HepG2 (cell line): ENCODE results near the gene PRR22. TPM values are rescaled to one million over a fixed set of nuclear protein-coding genes. Genes with fewer than 3 reads are reported as not detected.

Experiments used
- ATF7-NPFF ChIP-seq: sonication (generic); formaldehyde crosslinking; IDR thresholded peaks from 2 replicates; pipeline ENCODE4 v1.8.1; 2023; ENCODE audit warnings: mild to moderate bottlenecking, low read depth, missing genetic modification reagents, moderate library complexity
- IRX3 ChIP-seq: sonication (generic); formaldehyde crosslinking; IDR thresholded peaks from 2 replicates; pipeline ENCODE4 v1.8.1; 2023; ENCODE audit warnings: mild to moderate bottlenecking, low read depth, missing genetic modification reagents, borderline replicate concordance
- NFKB2 ChIP-seq: sonication (generic); formaldehyde crosslinking; IDR thresholded peaks from 2 replicates; pipeline ENCODE4 v1.4.0; 2020; ENCODE audit warnings: missing genetic modification reagents, borderline replicate concordance
- PCBP2 ChIP-seq: fragments of 200-400 bp; formaldehyde crosslinking; optimal IDR thresholded peaks from 2 replicates; pipeline ENCODE3; 2018; ENCODE audit warnings: low read length, low read depth; ENCODE audit not compliant: poor library complexity, severe bottlenecking
- SKIL ChIP-seq: sonication (generic); formaldehyde crosslinking; IDR thresholded peaks from 2 replicates; pipeline ENCODE4 v1.8.0; 2022; ENCODE audit warnings: missing genetic modification reagents, mild to moderate bottlenecking, moderate library complexity, borderline replicate concordance
- TFDP1 ChIP-seq: IDR thresholded peaks from 2 replicates; pipeline ENCODE4 v1.6.1; 2016; ENCODE audit warnings: missing compliant biosample characterization, missing genetic modification reagents, borderline replicate concordance
- ZBTB33 ChIP-seq: sonication (generic); formaldehyde crosslinking; IDR thresholded peaks from 2 replicates; pipeline ENCODE4 v1.4.0; 2020; ENCODE audit warnings: missing genetic modification reagents
- ZNF138 ChIP-seq: sonication (generic); formaldehyde crosslinking; IDR thresholded peaks from 2 replicates; pipeline ENCODE4 v1.5.0; 2020; ENCODE audit warnings: mild to moderate bottlenecking, low read depth, missing genetic modification reagents
- ZNF788 ChIP-seq: sonication (generic); formaldehyde crosslinking; IDR thresholded peaks from 2 replicates; pipeline ENCODE4 v1.5.0; 2020; ENCODE audit warnings: mild to moderate bottlenecking, missing genetic modification reagents, borderline replicate concordance
- ZSCAN31 ChIP-seq: sonication (generic); formaldehyde crosslinking; IDR thresholded peaks from 2 replicates; pipeline ENCODE4 v1.5.0; 2020; ENCODE audit warnings: low read depth, mild to moderate bottlenecking, missing genetic modification reagents
- polyA plus RNA-seq, 8 experiments: library from polyadenylated mRNA; depleted of rRNA in 3 of 8; stranded (reverse) in 7 of 8; unstranded in 1 of 8; fragments of >200 nt; fragmentation: Illumina TruSeq in 4 of 8; extraction: Trizol in 4 of 8; gene quantifications; 2 replicates each; pipeline versions ENCODE4 v1.2.1 to v1.2.3, GENCODE V29; 2011 to 2016; ENCODE audit warnings: low read depth in 4 of 8, missing spikeins in 1 of 8, mixed read lengths in 1 of 8; ENCODE audit not compliant: insufficient read depth in 1 of 8
- total RNA-seq, 5 experiments: library from RNA; depleted of rRNA; stranded (reverse); fragments of >200 nt; fragmentation: Illumina TruSeq; extraction: Trizol; gene quantifications; 2 replicates each; pipeline ENCODE4 v1.2.3, GENCODE V29; 2016; ENCODE audit warnings: low read depth in 1 of 5
- TF ChIP-seq, protein P1 (sequence below): sonication (generic); formaldehyde crosslinking; IDR thresholded peaks from 2 replicates; pipeline ENCODE4 v1.5.1; 2020; ENCODE audit warnings: mild to moderate bottlenecking, missing genetic modification reagents, borderline replicate concordance
- TF ChIP-seq, protein P2 (sequence below): sonication (generic); formaldehyde crosslinking; conservative IDR thresholded peaks from 2 replicates; pipeline ENCODE4 v1.4.0; 2020; ENCODE audit warnings: missing genetic modification reagents

The PRR22 gene
- total and polyA plus RNA-seq, 2 of the 13 experiments (the other 11 are each of a cell fraction or from before 2014, with no cell fraction given) = 0.84 to 2.3 TPM

GRCh38 chr19:5799247-5800241 lies 15.0 kb upstream of the PRR22 start (continued):
- TF ChIP-seq, protein P1, sequence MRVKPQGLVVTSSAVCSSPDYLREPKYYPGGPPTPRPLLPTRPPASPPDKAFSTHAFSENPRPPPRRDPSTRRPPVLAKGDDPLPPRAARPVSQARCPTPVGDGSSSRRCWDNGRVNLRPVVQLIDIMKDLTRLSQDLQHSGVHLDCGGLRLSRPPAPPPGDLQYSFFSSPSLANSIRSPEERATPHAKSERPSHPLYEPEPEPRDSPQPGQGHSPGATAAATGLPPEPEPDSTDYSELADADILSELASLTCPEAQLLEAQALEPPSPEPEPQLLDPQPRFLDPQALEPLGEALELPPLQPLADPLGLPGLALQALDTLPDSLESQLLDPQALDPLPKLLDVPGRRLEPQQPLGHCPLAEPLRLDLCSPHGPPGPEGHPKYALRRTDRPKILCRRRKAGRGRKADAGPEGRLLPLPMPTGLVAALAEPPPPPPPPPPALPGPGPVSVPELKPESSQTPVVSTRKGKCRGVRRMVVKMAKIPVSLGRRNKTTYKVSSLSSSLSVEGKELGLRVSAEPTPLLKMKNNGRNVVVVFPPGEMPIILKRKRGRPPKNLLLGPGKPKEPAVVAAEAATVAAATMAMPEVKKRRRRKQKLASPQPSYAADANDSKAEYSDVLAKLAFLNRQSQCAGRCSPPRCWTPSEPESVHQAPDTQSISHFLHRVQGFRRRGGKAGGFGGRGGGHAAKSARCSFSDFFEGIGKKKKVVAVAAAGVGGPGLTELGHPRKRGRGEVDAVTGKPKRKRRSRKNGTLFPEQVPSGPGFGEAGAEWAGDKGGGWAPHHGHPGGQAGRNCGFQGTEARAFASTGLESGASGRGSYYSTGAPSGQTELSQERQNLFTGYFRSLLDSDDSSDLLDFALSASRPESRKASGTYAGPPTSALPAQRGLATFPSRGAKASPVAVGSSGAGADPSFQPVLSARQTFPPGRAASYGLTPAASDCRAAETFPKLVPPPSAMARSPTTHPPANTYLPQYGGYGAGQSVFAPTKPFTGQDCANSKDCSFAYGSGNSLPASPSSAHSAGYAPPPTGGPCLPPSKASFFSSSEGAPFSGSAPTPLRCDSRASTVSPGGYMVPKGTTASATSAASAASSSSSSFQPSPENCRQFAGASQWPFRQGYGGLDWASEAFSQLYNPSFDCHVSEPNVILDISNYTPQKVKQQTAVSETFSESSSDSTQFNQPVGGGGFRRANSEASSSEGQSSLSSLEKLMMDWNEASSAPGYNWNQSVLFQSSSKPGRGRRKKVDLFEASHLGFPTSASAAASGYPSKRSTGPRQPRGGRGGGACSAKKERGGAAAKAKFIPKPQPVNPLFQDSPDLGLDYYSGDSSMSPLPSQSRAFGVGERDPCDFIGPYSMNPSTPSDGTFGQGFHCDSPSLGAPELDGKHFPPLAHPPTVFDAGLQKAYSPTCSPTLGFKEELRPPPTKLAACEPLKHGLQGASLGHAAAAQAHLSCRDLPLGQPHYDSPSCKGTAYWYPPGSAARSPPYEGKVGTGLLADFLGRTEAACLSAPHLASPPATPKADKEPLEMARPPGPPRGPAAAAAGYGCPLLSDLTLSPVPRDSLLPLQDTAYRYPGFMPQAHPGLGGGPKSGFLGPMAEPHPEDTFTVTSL (CRISPR knock-in tag) = no peak
- TF ChIP-seq ZBTB33 (CRISPR knock-in tag) (no peak), SKIL (CRISPR knock-in tag) (peak; percentile 62; the same call in 1 of the 2 replicates), TFDP1 (CRISPR knock-in tag) (peak; percentile 53; the same call in 1 of the 2 replicates), PCBP2 (no peak), ZSCAN31 (CRISPR knock-in tag) (0 out of 2 replicates have a peak, but pooled peaks have one; percentile 66), ZNF788 (CRISPR knock-in tag) (peak; percentile 72), IRX3 (CRISPR knock-in tag) (no peak), ZNF138 (CRISPR knock-in tag) (0 out of 2 replicates have a peak, but pooled peaks have one; percentile 53), NFKB2 (no peak), ATF7-NPFF (CRISPR knock-in tag) (0 out of 2 replicates have a peak, but pooled peaks have one; percentile 41)
- TF ChIP-seq, protein P2, sequence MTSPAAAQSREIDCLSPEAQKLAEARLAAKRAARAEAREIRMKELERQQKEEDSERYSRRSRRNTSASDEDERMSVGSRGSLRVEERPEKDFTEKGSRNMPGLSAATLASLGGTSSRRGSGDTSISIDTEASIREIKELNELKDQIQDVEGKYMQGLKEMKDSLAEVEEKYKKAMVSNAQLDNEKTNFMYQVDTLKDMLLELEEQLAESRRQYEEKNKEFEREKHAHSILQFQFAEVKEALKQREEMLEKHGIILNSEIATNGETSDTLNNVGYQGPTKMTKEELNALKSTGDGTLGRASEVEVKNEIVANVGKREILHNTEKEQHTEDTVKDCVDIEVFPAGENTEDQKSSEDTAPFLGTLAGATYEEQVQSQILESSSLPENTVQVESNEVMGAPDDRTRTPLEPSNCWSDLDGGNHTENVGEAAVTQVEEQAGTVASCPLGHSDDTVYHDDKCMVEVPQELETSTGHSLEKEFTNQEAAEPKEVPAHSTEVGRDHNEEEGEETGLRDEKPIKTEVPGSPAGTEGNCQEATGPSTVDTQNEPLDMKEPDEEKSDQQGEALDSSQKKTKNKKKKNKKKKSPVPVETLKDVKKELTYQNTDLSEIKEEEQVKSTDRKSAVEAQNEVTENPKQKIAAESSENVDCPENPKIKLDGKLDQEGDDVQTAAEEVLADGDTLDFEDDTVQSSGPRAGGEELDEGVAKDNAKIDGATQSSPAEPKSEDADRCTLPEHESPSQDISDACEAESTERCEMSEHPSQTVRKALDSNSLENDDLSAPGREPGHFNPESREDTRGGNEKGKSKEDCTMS (CRISPR knock-in tag) = no peak
